Trophoblast cell (in vitro differentiated cells and primary cell): ENCODE data around the gene PEAK3.

Experiments used
- DNase-seq, 2 donors: peaks; one replicate each; pipeline ENCODE4 v3.0.0-alpha.2; 2016
- H2AFZ ChIP-seq: 2 replicates; pipeline ENCODE4 v1.6.1; 2013; ENCODE audit warnings: low read length, moderate library complexity, mild to moderate bottlenecking; ENCODE audit not compliant: insufficient read depth, poor library complexity
- H2AK5ac ChIP-seq: 2 replicates; pipeline ENCODE4 v1.6.1; 2013; ENCODE audit warnings: mild to moderate bottlenecking, low read length
- H2BK120ac ChIP-seq: 2 replicates; pipeline ENCODE4 v1.6.1; 2013; ENCODE audit warnings: low read length, mild to moderate bottlenecking, moderate library complexity; ENCODE audit not compliant: insufficient read depth, poor library complexity
- H2BK12ac ChIP-seq: 2 replicates; pipeline ENCODE4 v1.6.1; 2013; ENCODE audit warnings: mild to moderate bottlenecking, low read length, moderate library complexity
- H2BK5ac ChIP-seq: 2 replicates; pipeline ENCODE4 v1.6.1; 2013; ENCODE audit warnings: low read length, low read depth, moderate library complexity, mild to moderate bottlenecking; ENCODE audit not compliant: poor library complexity
- H3K14ac ChIP-seq: 2 replicates; pipeline ENCODE4 v1.6.1; 2013; ENCODE audit warnings: mild to moderate bottlenecking, low read length
- H3K18ac ChIP-seq: 2 replicates; pipeline ENCODE4 v1.6.1; 2013; ENCODE audit warnings: mild to moderate bottlenecking, low read length
- H3K23ac ChIP-seq: 2 replicates; pipeline ENCODE4 v1.6.1; 2013; ENCODE audit warnings: low read length
- H3K27ac ChIP-seq: 2 replicates; pipeline ENCODE4 v1.5.1; 2013; ENCODE audit warnings: low read depth, mild to moderate bottlenecking, inconsistent platforms, low read length, moderate library complexity
- H3K27me3 ChIP-seq: 2 replicates; pipeline ENCODE4 v1.6.1; 2013; ENCODE audit warnings: inconsistent platforms, mild to moderate bottlenecking, low read length, moderate library complexity; ENCODE audit not compliant: insufficient read depth
- H3K36me3 ChIP-seq, 2 experiments: 1 replicate in 1 of 2; 2 replicates in 1 of 2; pipeline ENCODE4 v1.6.1; 2013; ENCODE audit warnings: low read length in 2 of 2, mild to moderate bottlenecking in 2 of 2, moderate library complexity in 1 of 2; ENCODE audit not compliant: insufficient read depth in 2 of 2, control insufficient read depth in 1 of 2
- H3K4ac ChIP-seq: 2 replicates; pipeline ENCODE4 v1.6.1; 2013; ENCODE audit warnings: low read depth, mild to moderate bottlenecking, low read length, moderate library complexity
- H3K4me1 ChIP-seq, 2 experiments: 1 replicate in 1 of 2; 2 replicates in 1 of 2; pipeline ENCODE4 v1.6.1; 2013; ENCODE audit warnings: low read length in 2 of 2, mild to moderate bottlenecking in 2 of 2, moderate library complexity in 1 of 2; ENCODE audit not compliant: insufficient read depth in 2 of 2, control insufficient read depth in 1 of 2
- H3K4me2 ChIP-seq: 2 replicates; pipeline ENCODE4 v1.6.1; 2013; ENCODE audit warnings: inconsistent platforms, mild to moderate bottlenecking, low read length, moderate library complexity
- H3K4me3 ChIP-seq: 2 replicates; pipeline ENCODE4 v1.5.1; 2013; ENCODE audit warnings: mild to moderate bottlenecking, low read depth, low read length, inconsistent platforms
- H3K79me1 ChIP-seq: one replicate; pipeline ENCODE4 v1.6.1; 2013; ENCODE audit warnings: low read length
- H3K79me2 ChIP-seq: 2 replicates; pipeline ENCODE4 v1.6.1; 2013; ENCODE audit warnings: low read length, mild to moderate bottlenecking; ENCODE audit not compliant: control insufficient read depth, insufficient read depth, poor library complexity
- H3K9ac ChIP-seq: 2 replicates; pipeline ENCODE4 v1.6.1; 2013; ENCODE audit warnings: mild to moderate bottlenecking, low read length
- H3K9me3 ChIP-seq: 2 replicates; pipeline ENCODE4 v1.6.1; 2013; ENCODE audit warnings: low read depth, mild to moderate bottlenecking, control low read depth, inconsistent platforms, low read length; ENCODE audit not compliant: insufficient read depth
- H4K12ac ChIP-seq: 2 replicates; pipeline ENCODE4 v1.6.1; 2013; ENCODE audit warnings: low read depth, mild to moderate bottlenecking, low read length, moderate library complexity
- H4K8ac ChIP-seq: 2 replicates; pipeline ENCODE4 v1.6.1; 2013; ENCODE audit warnings: low read depth, mild to moderate bottlenecking, low read length, moderate library complexity
- H4K91ac ChIP-seq: one replicate; pipeline ENCODE4 v1.6.1; 2013; ENCODE audit warnings: low read depth, mild to moderate bottlenecking, low read length, moderate library complexity
- WGBS: extraction: QIAGEN DNeasy Blood & Tissue Kit; methylation state at CpG from one replicate; pipeline ENCODE4 v1.1.7; 2013; ENCODE audit warnings: missing lambda C conversion rate; ENCODE audit not compliant: insufficient read length, insufficient coverage; ENCODE audit errors: extremely low coverage; 5-methylcytosine and 5-hydroxymethylcytosine counted together

The PEAK3 gene

DNA sequence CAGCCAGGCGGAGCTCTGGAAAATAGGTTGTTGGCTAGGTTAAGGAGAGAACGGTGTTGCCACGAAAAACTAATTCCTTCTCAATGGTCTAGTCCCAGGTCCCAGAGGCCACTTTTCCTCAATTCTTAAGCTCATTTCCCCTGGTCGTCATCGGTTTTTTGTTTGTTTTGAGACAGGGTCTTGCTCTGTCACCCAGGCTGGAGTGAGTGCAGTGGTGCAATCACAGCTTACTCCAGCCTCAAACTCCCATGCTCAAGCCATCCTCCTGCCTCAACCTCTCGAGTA lies 44.2 kb downstream of the PEAK3 start:
- no peak for DNase-seq
- no peak overlapping the region for H3K9ac ChIP-seq

DNA sequence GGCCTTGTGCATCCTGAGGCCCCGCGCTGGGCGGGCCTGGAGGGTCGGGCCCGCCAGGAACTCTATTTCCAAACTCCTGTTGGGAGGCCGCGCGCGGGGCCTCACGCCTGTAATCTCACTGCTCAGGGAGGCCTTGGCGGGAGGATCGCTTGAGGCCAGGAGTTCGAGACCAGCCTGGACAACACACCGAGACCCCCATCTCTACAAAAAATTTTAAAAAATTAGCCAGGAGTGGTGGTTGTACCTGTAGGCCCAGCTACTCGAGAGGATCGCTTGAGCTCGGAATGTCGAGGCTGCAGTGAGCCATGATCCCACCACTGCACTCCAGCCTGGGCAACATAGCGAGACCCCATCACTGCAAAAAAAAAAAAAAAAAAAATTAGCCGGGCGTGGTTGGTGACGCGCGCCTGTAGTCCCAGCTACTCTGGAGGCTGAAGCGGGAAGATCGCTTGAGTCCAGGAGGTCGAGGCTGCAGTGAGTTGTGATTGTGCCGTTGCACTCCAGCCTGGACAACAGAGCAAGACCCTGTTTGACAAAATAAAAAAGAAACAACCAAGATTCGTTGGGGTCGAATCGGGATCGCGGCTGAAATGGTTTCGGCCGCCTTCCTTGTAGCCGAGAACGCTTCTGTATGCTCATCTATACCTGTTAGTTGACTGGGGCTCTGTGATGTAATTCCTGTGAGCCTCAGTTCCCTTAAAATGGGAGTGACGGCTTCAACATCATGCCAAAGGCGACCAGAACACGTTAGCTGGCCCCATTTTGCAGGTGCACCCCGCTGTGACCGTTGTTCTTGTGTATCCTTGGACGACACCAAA lies 44.7 kb downstream of the PEAK3 start:
- H3K4me3 ChIP-seq: peak overlapping the region; percentile 94

More for the DNA sequence above, 44.2 kb downstream of the PEAK3 start:
- no peak overlapping the region for H3K27ac ChIP-seq
- H2AK5ac ChIP-seq: no peak overlapping the region
- peaks cover 60% of the 10 kb centered on the region for H3K79me2 ChIP-seq
- H3K4me3 ChIP-seq: no peak overlapping the region
- H2BK12ac ChIP-seq: no peak overlapping the region
- no peak overlapping the region for H3K18ac ChIP-seq
- H4K12ac ChIP-seq: no peak overlapping the region
- H2AFZ ChIP-seq: no peak overlapping the region
- H3K9me3 ChIP-seq: peaks cover 4% of the 10 kb centered on the region
- peaks cover 29 to 40% of the 10 kb centered on the region in 2 experiments for H3K36me3 ChIP-seq
- peaks cover 12 to 15% of the 10 kb centered on the region in 2 experiments for H3K4me1 ChIP-seq
- H3K4me2 ChIP-seq: peak overlapping the region; percentile 61
- H2BK120ac ChIP-seq: no peak overlapping the region
- H3K4ac ChIP-seq: peak overlapping the region; percentile 99
- no peak overlapping the region for H4K8ac ChIP-seq
- no peak overlapping the region for H3K23ac ChIP-seq
- H3K27me3 ChIP-seq: no peaks in the 10 kb centered on the region
- H3K14ac ChIP-seq: no peak overlapping the region
- H2BK5ac ChIP-seq: no peak overlapping the region
- WGBS: no CpG with 5 or more reads among the region's 6 CpGs
- H4K91ac ChIP-seq: no peak overlapping the region
- peaks cover 16% of the 10 kb centered on the region for H3K79me1 ChIP-seq

DNA sequence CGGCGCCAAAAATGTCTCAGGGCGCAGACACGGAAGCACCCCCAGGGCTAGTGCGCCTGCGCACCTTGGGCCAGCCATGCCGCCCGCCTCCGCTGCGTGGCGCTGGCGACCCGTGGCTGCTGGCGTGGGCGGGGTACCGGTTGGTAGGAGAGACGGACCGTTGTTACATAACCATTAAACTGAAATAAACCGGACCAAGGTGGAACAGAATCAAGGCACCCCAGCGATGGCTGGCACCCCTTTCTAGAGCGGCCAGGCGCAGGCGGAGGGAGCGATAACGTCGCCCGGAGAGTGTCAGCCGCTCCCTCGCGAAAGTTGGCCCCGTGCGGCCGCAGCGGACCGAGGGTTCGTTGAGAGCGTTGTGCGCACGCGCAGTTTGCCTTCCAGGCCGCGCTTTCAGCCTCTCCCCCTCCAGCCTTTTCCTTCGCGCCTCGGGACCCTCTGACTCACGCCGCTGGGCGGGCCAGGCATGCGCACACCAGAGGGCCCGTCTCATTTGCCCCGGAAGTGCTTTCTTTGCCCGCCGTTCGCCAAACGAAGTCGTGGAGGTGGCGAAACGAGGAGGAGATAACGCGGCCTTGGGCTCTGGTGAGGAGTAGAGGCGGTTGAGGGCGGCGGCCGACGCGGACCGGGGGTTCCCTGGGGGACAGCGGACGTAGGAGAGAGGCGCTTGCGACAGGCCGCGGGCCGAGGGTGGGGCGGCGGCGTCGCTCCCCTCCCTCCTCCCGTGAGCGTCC lies 45.5 kb downstream of the PEAK3 start, which contains the start of the genes PLEKHJ1 and SF3A2:
Gene PLEKHJ1 (minus strand): TSS at position 16 of the 737 bp plus-strand sequence. CDS start 81 bp downstream, outside the sequence.
Gene SF3A2 (plus strand): TSS at position 511 of the 737 bp plus-strand sequence. CDS start 6,595 bp downstream, outside the sequence.
- WGBS: no CpG with 5 or more reads among the region's 80 CpGs
- H4K8ac ChIP-seq: peak within 1 kb of the TSS; percentile 99
- DNase-seq: peak; percentile 97 to 99

More for the DNA sequence above, 44.7 kb downstream of the PEAK3 start:
- H3K9ac ChIP-seq: peak overlapping the region; percentile 96
- H3K9me3 ChIP-seq: peaks cover 4% of the 10 kb centered on the region
- DNase-seq: no peak
- H3K18ac ChIP-seq: peak overlapping the region; percentile 99
- H3K79me1 ChIP-seq: peaks cover 16% of the 10 kb centered on the region
- WGBS: no CpG with 5 or more reads among the region's 43 CpGs
- H2BK120ac ChIP-seq: peak overlapping the region; percentile 97
- peak overlapping the region; percentile 99 for H3K4ac ChIP-seq
- no peak overlapping the region for H2BK12ac ChIP-seq
- peaks cover 29 to 43% of the 10 kb centered on the region in 2 experiments for H3K36me3 ChIP-seq
- H2AK5ac ChIP-seq: peak overlapping the region; percentile 97
- peak overlapping the region; percentile 97 for H3K27ac ChIP-seq
- H4K91ac ChIP-seq: peak overlapping the region; percentile 88
- H2AFZ ChIP-seq: peak overlapping the region; percentile 84
- peaks cover 60% of the 10 kb centered on the region for H3K79me2 ChIP-seq
- H4K8ac ChIP-seq: peak overlapping the region; percentile 99
- no peaks in the 10 kb centered on the region for H3K27me3 ChIP-seq
- H2BK5ac ChIP-seq: peak overlapping the region; percentile 94
- peaks cover 12 to 15% of the 10 kb centered on the region in 2 experiments for H3K4me1 ChIP-seq
- H3K23ac ChIP-seq: no peak overlapping the region
- H4K12ac ChIP-seq: peak overlapping the region; percentile 82
- H3K4me2 ChIP-seq: peak overlapping the region; percentile 61
- H3K14ac ChIP-seq: peak overlapping the region; percentile 99

DNA sequence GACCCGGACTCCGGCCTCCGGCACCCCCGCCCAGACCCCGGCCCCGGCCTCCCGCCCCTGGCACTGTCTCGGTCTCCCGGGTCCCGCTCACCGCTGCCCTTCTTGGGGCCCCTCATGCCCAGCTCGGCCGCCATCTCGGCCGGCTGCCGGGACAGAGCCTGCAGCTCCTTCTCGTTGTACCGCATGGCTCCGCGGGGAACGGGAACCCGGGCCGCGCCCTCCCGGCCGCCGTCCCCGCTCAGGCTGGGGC lies 46.0 kb downstream of the PEAK3 start:
- Histone ChIP-seq H3K9me3 (peaks cover 2% of the 10 kb centered on the region), H2BK120ac (peak overlapping the region; percentile 56), H3K4me1 (peaks cover 12 to 15% of the 10 kb centered on the region in 2 experiments), H2AFZ (peak overlapping the region; percentile 59), H3K14ac (peak overlapping the region; percentile 91), H3K9ac (peak overlapping the region; percentile 87), H3K79me2 (peaks cover 50% of the 10 kb centered on the region), H3K79me1 (peaks cover 16% of the 10 kb centered on the region), H3K4me3 (peak overlapping the region; percentile 87), H2BK12ac (no peak overlapping the region), H3K18ac (peak overlapping the region; percentile 77), H4K12ac (peak overlapping the region; percentile 86), H3K4me2 (peak overlapping the region; percentile 92), H3K36me3 (peaks cover 35 to 43% of the 10 kb centered on the region in 2 experiments), H3K4ac (peak overlapping the region; percentile 90), H4K8ac (peak overlapping the region; percentile 91), H4K91ac (peak overlapping the region; percentile 79), H2BK5ac (peak overlapping the region; percentile 58), H2AK5ac (no peak overlapping the region), H3K23ac (no peak overlapping the region), H3K27ac (peak overlapping the region; percentile 63), H3K27me3 (no peaks in the 10 kb centered on the region)
- WGBS: no CpG with 5 or more reads among the region's 28 CpGs
- DNase-seq: no peak

More for the DNA sequence above, 45.5 kb downstream of the PEAK3 start, which contains the start of the genes PLEKHJ1 and SF3A2:
- H3K23ac ChIP-seq: no peak within 1 kb of the TSS
- H3K9me3 ChIP-seq: peaks cover 4% of the 10 kb centered on the region
- peak within 1 kb of the TSS; percentile 86 for H4K12ac ChIP-seq
- H3K18ac ChIP-seq: peak within 1 kb of the TSS; percentile 99
- H3K4me3 ChIP-seq: peak within 1 kb of the TSS; percentile 94
- peak within 1 kb of the TSS; percentile 9 for H2BK12ac ChIP-seq
- peaks cover 34 to 44% of the 10 kb centered on the region in 2 experiments for H3K36me3 ChIP-seq
- peak within 1 kb of the TSS; percentile 97 for H3K27ac ChIP-seq
- peak within 1 kb of the TSS; percentile 97 for H2BK120ac ChIP-seq
- peak within 1 kb of the TSS; percentile 88 for H4K91ac ChIP-seq
- peak within 1 kb of the TSS; percentile 99 for H3K14ac ChIP-seq
- H3K79me1 ChIP-seq: peaks cover 16% of the 10 kb centered on the region
- H3K4ac ChIP-seq: peak within 1 kb of the TSS; percentile 99
- no peaks in the 10 kb centered on the region for H3K27me3 ChIP-seq
- peaks cover 55% of the 10 kb centered on the region for H3K79me2 ChIP-seq
- H3K4me2 ChIP-seq: peak within 1 kb of the TSS; percentile 92
- peak within 1 kb of the TSS; percentile 96 for H3K9ac ChIP-seq
- peak within 1 kb of the TSS; percentile 96 for H2AFZ ChIP-seq
- peak within 1 kb of the TSS; percentile 97 for H2AK5ac ChIP-seq
- peaks cover 12 to 15% of the 10 kb centered on the region in 2 experiments for H3K4me1 ChIP-seq
- H2BK5ac ChIP-seq: peak within 1 kb of the TSS; percentile 94
